Stomach smooth muscle (tissue), 2 donors: ENCODE results near the gene GRIN1.

Source experiments
- H3K27ac ChIP-seq: one replicate; pipeline ENCODE4 v1.7.0; 2013; ENCODE audit warnings: mild to moderate bottlenecking, low read length, inconsistent platforms
- H3K27me3 ChIP-seq, 2 donors: one replicate each; pipeline ENCODE4 v1.7.0; 2013; ENCODE audit warnings: low read length in 2 of 2; ENCODE audit not compliant: insufficient read depth in 2 of 2, control insufficient read depth in 1 of 2
- H3K36me3 ChIP-seq, 2 donors: one replicate each; pipeline ENCODE4 v1.7.0; 2013; ENCODE audit warnings: low read length in 2 of 2; ENCODE audit not compliant: control insufficient read depth in 2 of 2, insufficient read depth in 2 of 2
- H3K4me1 ChIP-seq: one replicate; pipeline ENCODE4 v1.7.0; 2013; ENCODE audit warnings: low read length; ENCODE audit not compliant: control insufficient read depth, insufficient read depth
- H3K4me3 ChIP-seq, 2 donors: one replicate each; pipeline ENCODE4 v1.7.0; 2013; ENCODE audit warnings: low read length in 2 of 2
- H3K9ac ChIP-seq, 2 donors: one replicate each; pipeline ENCODE4 v1.7.0; 2013; ENCODE audit warnings: low read length in 2 of 2, mild to moderate bottlenecking in 1 of 2
- H3K9me3 ChIP-seq, 2 donors: one replicate each; pipeline ENCODE4 v1.7.0; 2013; ENCODE audit warnings: low read length in 2 of 2; ENCODE audit not compliant: control insufficient read depth in 2 of 2
- donor health status: healthy.
- donor health status: Pancreatic carcinoma.

Gene GRIN1

GRCh38 chr9:137150617-137151457 lies 11.9 kb downstream of the GRIN1 start:
- Histone ChIP-seq H3K9me3 (no peaks in the 10 kb centered on the region), H3K4me1 (no peaks in the 10 kb centered on the region), H3K27ac (no peak overlapping the region), H3K9ac (no peak overlapping the region), H3K4me3 (no peak overlapping the region), H3K36me3 (no peaks in the 10 kb centered on the region), H3K27me3 (peaks cover 28 to 34% of the 10 kb centered on the region in 2 donors)

GRCh38 chr9:137152844-137153405 lies 14.0 kb downstream of the GRIN1 start:
- Histone ChIP-seq H3K27ac (no peak overlapping the region), H3K36me3 (no peaks in the 10 kb centered on the region), H3K9me3 (no peaks in the 10 kb centered on the region), H3K4me3 (no peak overlapping the region), H3K4me1 (peaks cover 5% of the 10 kb centered on the region), H3K9ac (no peak overlapping the region), H3K27me3 (peaks cover 35 to 39% of the 10 kb centered on the region in 2 donors)

GRCh38 chr9:137156567-137157375 lies 17.8 kb downstream of the GRIN1 start:
- peaks cover 5% of the 10 kb centered on the region for H3K4me1 ChIP-seq
- H3K9ac ChIP-seq = no peak overlapping the region
- peak overlapping the region in 1 of 2 donors; percentile 54 for H3K4me3 ChIP-seq
- H3K27me3 ChIP-seq = peaks cover 49 to 60% of the 10 kb centered on the region in 2 donors
- H3K36me3 ChIP-seq = no peaks in the 10 kb centered on the region
- H3K27ac ChIP-seq = no peak overlapping the region
- no peaks in the 10 kb centered on the region for H3K9me3 ChIP-seq

GRCh38 chr9:137157618-137158415 lies 18.9 kb downstream of the GRIN1 start:
- H3K36me3 ChIP-seq = no peaks in the 10 kb centered on the region

GRCh38 chr9:137158625-137159024 lies 19.7 kb downstream of the GRIN1 start:
- Histone ChIP-seq H3K4me3 (no peak overlapping the region), H3K9ac (no peak overlapping the region), H3K9me3 (no peaks in the 10 kb centered on the region), H3K27me3 (peaks cover 53 to 76% of the 10 kb centered on the region in 2 donors), H3K27ac (no peak overlapping the region), H3K36me3 (no peaks in the 10 kb centered on the region), H3K4me1 (peaks cover 16% of the 10 kb centered on the region)

More at GRCh38 chr9:137157618-137158415, 18.9 kb downstream of the GRIN1 start:
- H3K4me3 ChIP-seq = no peak overlapping the region
- H3K4me1 ChIP-seq = peaks cover 13% of the 10 kb centered on the region
- no peaks in the 10 kb centered on the region for H3K9me3 ChIP-seq
- H3K9ac ChIP-seq = no peak overlapping the region
- H3K27me3 ChIP-seq = peaks cover 52 to 68% of the 10 kb centered on the region in 2 donors
- H3K27ac ChIP-seq = no peak overlapping the region

DNA sequence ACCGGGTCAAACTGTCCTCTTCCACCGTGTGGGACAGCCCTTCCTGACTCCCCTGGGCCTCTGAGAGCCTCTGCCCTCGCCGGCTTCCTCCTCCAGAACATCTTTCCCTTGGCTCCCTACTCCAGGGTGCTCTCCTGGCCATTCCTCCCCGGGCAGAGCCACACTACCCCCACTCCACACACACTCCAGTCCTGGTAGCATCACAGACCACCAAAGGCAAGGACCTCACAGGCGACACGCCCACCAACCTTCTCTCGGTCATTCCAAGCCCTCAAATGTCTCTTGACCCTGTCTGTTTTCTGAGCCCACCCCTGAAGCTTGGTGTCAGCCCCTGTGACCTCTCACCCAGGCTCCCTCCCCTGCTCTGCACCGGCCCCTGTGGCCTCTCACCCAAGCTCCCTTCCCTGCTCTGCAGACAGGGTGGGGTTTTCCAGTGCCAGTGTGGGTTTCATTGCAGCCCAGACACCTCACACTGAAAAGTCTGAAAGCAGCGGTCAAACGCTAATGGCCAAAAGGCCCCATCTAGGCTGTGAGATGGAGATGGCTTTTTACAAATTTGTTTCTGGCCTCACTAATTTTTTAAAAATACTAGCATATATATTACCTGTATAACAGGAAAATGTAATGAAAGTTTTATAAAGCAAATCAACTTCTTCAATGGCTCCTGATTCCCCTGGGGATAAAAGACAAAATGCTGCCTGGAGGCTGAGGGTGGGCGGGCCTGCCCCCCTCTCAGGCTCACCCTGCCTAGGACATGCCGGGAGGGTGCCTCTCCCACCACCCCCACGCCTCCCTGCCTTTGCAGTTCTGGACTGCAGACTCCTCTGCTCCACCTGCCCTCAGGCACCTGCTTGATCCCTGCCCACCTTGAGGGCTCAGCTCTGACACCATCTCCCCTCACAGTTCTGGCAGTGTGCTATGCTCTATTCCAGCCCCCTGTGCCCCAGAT lies 20.4 kb downstream of the GRIN1 start:
- Histone ChIP-seq H3K9me3 (no peaks in the 10 kb centered on the region), H3K4me1 (peaks cover 16% of the 10 kb centered on the region), H3K4me3 (no peak overlapping the region), H3K9ac (no peak overlapping the region), H3K27me3 (peaks cover 60 to 83% of the 10 kb centered on the region in 2 donors), H3K27ac (no peak overlapping the region), H3K36me3 (no peaks in the 10 kb centered on the region)

GRCh38 chr9:137160054-137160425 lies 21.1 kb downstream of the GRIN1 start:
- Histone ChIP-seq H3K4me1 (peaks cover 16% of the 10 kb centered on the region), H3K9me3 (no peaks in the 10 kb centered on the region), H3K27ac (no peak overlapping the region), H3K27me3 (peaks cover 66 to 88% of the 10 kb centered on the region in 2 donors), H3K9ac (no peak overlapping the region), H3K4me3 (no peak overlapping the region), H3K36me3 (no peaks in the 10 kb centered on the region)

DNA sequence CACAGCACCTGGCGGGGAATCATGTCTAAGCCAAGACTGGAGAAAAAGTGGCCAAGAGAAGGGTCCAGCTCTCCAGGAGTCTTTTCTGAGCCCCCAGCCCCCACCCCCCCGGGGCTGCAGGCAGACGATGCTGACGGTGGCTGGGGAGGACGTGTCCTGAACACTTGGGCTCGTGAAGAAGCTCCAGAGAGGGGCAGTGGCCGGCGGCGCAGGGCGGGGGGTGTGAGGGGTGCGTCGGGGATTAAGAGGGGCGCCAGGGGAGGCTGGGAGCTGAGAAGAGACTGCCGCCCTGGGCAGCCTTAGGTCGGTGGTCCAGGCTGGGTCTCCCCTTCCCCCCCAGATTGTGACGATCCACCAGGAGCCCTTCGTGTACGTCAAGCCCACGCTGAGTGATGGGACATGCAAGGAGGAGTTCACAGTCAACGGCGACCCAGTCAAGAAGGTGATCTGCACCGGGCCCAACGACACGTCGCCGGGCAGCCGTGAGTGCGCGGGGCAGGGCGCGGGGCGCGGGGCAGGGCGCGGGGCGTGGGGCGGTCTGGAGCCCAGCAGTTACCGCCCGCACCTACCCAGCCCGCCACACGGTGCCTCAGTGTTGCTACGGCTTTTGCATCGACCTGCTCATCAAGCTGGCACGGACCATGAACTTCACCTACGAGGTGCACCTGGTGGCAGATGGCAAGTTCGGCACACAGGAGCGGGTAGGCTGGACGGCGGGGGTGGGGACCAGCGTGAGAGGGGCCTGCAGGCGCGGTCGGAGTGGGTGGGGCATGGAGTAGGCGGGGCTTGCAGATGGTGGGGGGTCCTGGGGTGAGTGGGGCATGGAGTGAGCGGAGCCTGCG lies 22.0 kb downstream of the GRIN1 start:
- H3K36me3 ChIP-seq = no peaks in the 10 kb centered on the region
- peaks cover 16% of the 10 kb centered on the region for H3K4me1 ChIP-seq
- H3K27ac ChIP-seq = no peak overlapping the region
- no peak overlapping the region for H3K9ac ChIP-seq
- H3K9me3 ChIP-seq = no peaks in the 10 kb centered on the region
- H3K27me3 ChIP-seq = peaks cover 67 to 88% of the 10 kb centered on the region in 2 donors
- no peak overlapping the region for H3K4me3 ChIP-seq
